ENCODE measurements around the gene GALM.
"Not testable (repeated sequence)": the region's sequence is repeated elsewhere in the genome, so short reads cannot be mapped to it uniquely, and the experiment has no call there.

The GALM gene

GRCh38 chr2:38712871-38713270 lies 47.0 kb downstream of the GALM start:
- CTCF ChIA-PET: interaction anchor here (1.3 kb wide), 1 partner anchor 10 kb away, joined by 4 read pairs; no protein-coding TSS in a partner anchor
- POLR2A ChIA-PET: interaction anchor here (1.0 kb wide), 1 partner anchor 38 kb away, joined by 4 read pairs; the partner anchor contains the start of gene SRSF7
- DNase-seq (ENCODE audit: extremely low spot score): no peak
- no peak for TF ChIP-seq CTCF (IDR thresholded peaks at IDR 0.05; ENCODE audit: control extremely low read depth, extremely low read depth, low read depth, missing control alignments)

GRCh38 chr2:38713338-38713737 lies 47.4 kb downstream of the GALM start:
- POLR2A ChIA-PET: interaction anchor here (1.0 kb wide), 1 partner anchor 38 kb away, joined by 4 read pairs; the partner anchor contains the start of gene SRSF7
- CTCF ChIA-PET: interaction anchor here (0.8 to 2.1 kb wide), 7 partner anchors 9 to 177 kb away, joined by 3 to 8 read pairs (median 4); no protein-coding TSS in a partner anchor
- no peak for DNase-seq (ENCODE audit: extremely low spot score)
- TF ChIP-seq CTCF (IDR thresholded peaks at IDR 0.05; ENCODE audit: control extremely low read depth, extremely low read depth, low read depth, missing control alignments): no peak

GRCh38 chr2:38714941-38715340 lies 49.0 kb downstream of the GALM start:
- DNase-seq (ENCODE audit: extremely low spot score): not testable (repeated sequence)
- CTCF ChIA-PET: interaction anchor here (1.4 to 2.6 kb wide), 4 partner anchors 10 to 133 kb away, joined by 3 to 11 read pairs (median 6); no protein-coding TSS in a partner anchor
- POLR2A ChIA-PET: interaction anchor here (0.8 kb wide), 1 partner anchor 36 kb away, joined by 3 read pairs; the partner anchor contains the start of gene SRSF7

GRCh38 chr2:38716185-38716584 lies 50.3 kb downstream of the GALM start:
- TF ChIP-seq CTCF (IDR thresholded peaks at IDR 0.05; ENCODE audit: control extremely low read depth, extremely low read depth, low read depth, missing control alignments): no peak
- CTCF ChIA-PET: interaction anchor here (1.4 to 2.6 kb wide), 2 partner anchors 11 to 135 kb away, joined by 4 to 11 read pairs; no protein-coding TSS in a partner anchor
- POLR2A ChIA-PET: interaction anchor here (0.5 kb wide), 1 partner anchor 19 kb away, joined by 4 read pairs; no protein-coding TSS in a partner anchor
- no peak for DNase-seq (ENCODE audit: extremely low spot score)

- DNase-seq (ENCODE audit: extremely low spot score): no peak
- TF ChIP-seq CTCF (IDR thresholded peaks at IDR 0.05; ENCODE audit: control extremely low read depth, extremely low read depth, low read depth, missing control alignments): no peak
- POLR2A ChIA-PET: no interaction called here
- CTCF ChIA-PET: interaction anchor here (1.0 to 1.8 kb wide), 4 partner anchors 11 to 137 kb away, joined by 3 to 4 read pairs (median 3); no protein-coding TSS in a partner anchor
Observed at GRCh38 chr2:38718601-38719000, 52.7 kb downstream of the GALM start.

- ChIA-PET POLR2A (no interaction called here), CTCF (interaction anchor here (1.7 to 1.8 kb wide), 2 partner anchors 12 to 140 kb away, joined by 4 to 5 read pairs; no protein-coding TSS in a partner anchor)
- DNase-seq (ENCODE audit: extremely low spot score): no peak
- TF ChIP-seq CTCF (IDR thresholded peaks at IDR 0.05; ENCODE audit: control extremely low read depth, extremely low read depth, low read depth, missing control alignments): no peak
Observed at GRCh38 chr2:38719706-38720105, 53.8 kb downstream of the GALM start.

GRCh38 chr2:38720613-38721241 lies 54.8 kb downstream of the GALM start:
- POLR2A ChIA-PET: interaction anchor here (1.1 to 1.4 kb wide), 2 partner anchors 14 to 31 kb away, joined by 4 read pairs; partner anchors contain the start of gene SRSF7
- DNase-seq (ENCODE audit: extremely low spot score): no peak
- no peak for TF ChIP-seq CTCF (IDR thresholded peaks at IDR 0.05; ENCODE audit: control extremely low read depth, extremely low read depth, low read depth, missing control alignments)
- CTCF ChIA-PET: interaction anchor here (1.7 kb wide), 1 partner anchor 141 kb away, joined by 5 read pairs; no protein-coding TSS in a partner anchor
